GM12878 (cell line): ENCODE measurements around the gene SYPL1. TPM values are rescaled to one million over a fixed set of nuclear protein-coding genes. Genes with fewer than 3 reads are reported as not detected.

Experiments used
- BCLAF1 ChIP-seq: fragments of 450-650 bp; IDR thresholded peaks from 2 replicates; pipeline ENCODE4 v1.6.1; 2017; ENCODE audit warnings: antibody characterized with exemption, mild to moderate bottlenecking, moderate library complexity
- BRCA1 ChIP-seq: IDR thresholded peaks from 2 replicates; pipeline ENCODE4 v1.6.1; 2011; ENCODE audit warnings: low read depth, low read length, improper control_type of control experiment
- CBX5 ChIP-seq: sonication (generic); IDR thresholded peaks from 2 replicates; pipeline ENCODE4 v1.6.1; 2016; ENCODE audit warnings: low read depth, moderate library complexity, mild to moderate bottlenecking, inconsistent platforms
- CEBPB ChIP-seq, 2 experiments: fragments of 150-350 bp in 1 of 2; IDR thresholded peaks; 2 replicates each; pipeline ENCODE4 v1.6.1; 2012 to 2014; ENCODE audit warnings: low read depth in 2 of 2, low read length in 2 of 2, borderline replicate concordance in 1 of 2, inconsistent platforms in 1 of 2
- CHD2 ChIP-seq: IDR thresholded peaks from 2 replicates; pipeline ENCODE4 v1.6.1; 2011; ENCODE audit warnings: low read depth, low read length, improper control_type of control experiment, borderline replicate concordance
- HCFC1 ChIP-seq: fragments of 150-350 bp; IDR thresholded peaks from 2 replicates; pipeline ENCODE4 v1.6.1; 2014; ENCODE audit warnings: low read length
- IRF4 ChIP-seq: IDR thresholded peaks from 2 replicates; pipeline ENCODE4 v1.6.1; 2011; ENCODE audit warnings: low read depth, low read length
- PAX8 ChIP-seq: fragments of 450-650 bp; IDR thresholded peaks from 2 replicates; pipeline ENCODE4 v1.6.1; 2017; ENCODE audit warnings: mild to moderate bottlenecking, moderate library complexity
- RELB ChIP-seq: fragments of 450-650 bp; IDR thresholded peaks from 2 replicates; pipeline ENCODE4 v1.6.1; 2017; ENCODE audit warnings: low read depth, mild to moderate bottlenecking, moderate library complexity
- RUNX3 ChIP-seq: IDR thresholded peaks from 2 replicates; pipeline ENCODE4 v1.6.1; 2012; ENCODE audit warnings: low read length, inconsistent platforms
- SMAD1 ChIP-seq: fragments of 450-650 bp; IDR thresholded peaks from 2 replicates; pipeline ENCODE4 v1.6.1; 2018; ENCODE audit warnings: mild to moderate bottlenecking, low read depth; ENCODE audit not compliant: partially characterized antibody
- SMC3 ChIP-seq: IDR thresholded peaks from 2 replicates; pipeline ENCODE4 v1.6.1; 2011; ENCODE audit warnings: low read length, improper control_type of control experiment, borderline replicate concordance
- SP1 ChIP-seq: IDR thresholded peaks from one replicate; pipeline ENCODE4 v1.6.1; 2011; ENCODE audit warnings: low read depth, low read length
- SRF ChIP-seq, 2 experiments: IDR thresholded peaks; 2 replicates each; pipeline ENCODE4 v1.6.1; 2011; ENCODE audit warnings: low read depth in 2 of 2, low read length in 2 of 2, mild to moderate bottlenecking in 1 of 2, moderate library complexity in 1 of 2
- TCF12 ChIP-seq: IDR thresholded peaks from 2 replicates; pipeline ENCODE4 v1.6.1; 2011; ENCODE audit warnings: low read depth, mild to moderate bottlenecking, low read length
- ZNF207 ChIP-seq: fragments of 450-650 bp; IDR thresholded peaks from 2 replicates; pipeline ENCODE4 v1.6.1; 2014; ENCODE audit warnings: antibody characterized with exemption, mild to moderate bottlenecking, borderline replicate concordance
- ZNF384 ChIP-seq: IDR thresholded peaks from 2 replicates; pipeline ENCODE4 v1.6.1; 2012; ENCODE audit warnings: low read depth, mild to moderate bottlenecking, low read length, improper control_type of control experiment, borderline replicate concordance
- polyA plus RNA-seq, 11 experiments: library from polyadenylated mRNA; depleted of rRNA in 4 of 11; unstranded in 6 of 11; stranded (reverse) in 5 of 11; fragments of >200 nt; fragmentation: Nextera tagmentation in 4 of 11; fragmentation: Illumina TruSeq in 1 of 11; extraction: Ambion mirVana in 4 of 11; extraction: Trizol in 1 of 11; gene quantifications; 1 replicate in 1 of 11; 2 replicates in 10 of 11; pipeline versions ENCODE4 v1.2.1 to v1.2.3, GENCODE V29; 2011 to 2016; ENCODE audit warnings: inconsistent platforms in 2 of 11, missing spikeins in 2 of 11, low read depth in 1 of 11
- total RNA-seq, 4 experiments: library from RNA; depleted of rRNA in 3 of 4; stranded (reverse); fragments of >200 nt in 3 of 4; fragmentation: Illumina TruSeq in 1 of 4; extraction: Trizol in 1 of 4; gene quantifications; 2 replicates each; pipeline versions ENCODE4 v1.2.1 to v1.2.3, GENCODE V29; 2013 to 2021
- TF ChIP-seq, protein P1 (sequence below): fragments of 450-650 bp; formaldehyde crosslinking; IDR thresholded peaks from 2 replicates; pipeline ENCODE4 v1.4.0; 2020; ENCODE audit warnings: mild to moderate bottlenecking, moderate library complexity

The SYPL1 gene
- total and polyA plus RNA-seq, 10 of the 15 experiments (the other 5 are each of a cell fraction or from before 2014, with no cell fraction given): 34.5 to 177 (median 87.3) TPM

- TF ChIP-seq, protein P1, sequence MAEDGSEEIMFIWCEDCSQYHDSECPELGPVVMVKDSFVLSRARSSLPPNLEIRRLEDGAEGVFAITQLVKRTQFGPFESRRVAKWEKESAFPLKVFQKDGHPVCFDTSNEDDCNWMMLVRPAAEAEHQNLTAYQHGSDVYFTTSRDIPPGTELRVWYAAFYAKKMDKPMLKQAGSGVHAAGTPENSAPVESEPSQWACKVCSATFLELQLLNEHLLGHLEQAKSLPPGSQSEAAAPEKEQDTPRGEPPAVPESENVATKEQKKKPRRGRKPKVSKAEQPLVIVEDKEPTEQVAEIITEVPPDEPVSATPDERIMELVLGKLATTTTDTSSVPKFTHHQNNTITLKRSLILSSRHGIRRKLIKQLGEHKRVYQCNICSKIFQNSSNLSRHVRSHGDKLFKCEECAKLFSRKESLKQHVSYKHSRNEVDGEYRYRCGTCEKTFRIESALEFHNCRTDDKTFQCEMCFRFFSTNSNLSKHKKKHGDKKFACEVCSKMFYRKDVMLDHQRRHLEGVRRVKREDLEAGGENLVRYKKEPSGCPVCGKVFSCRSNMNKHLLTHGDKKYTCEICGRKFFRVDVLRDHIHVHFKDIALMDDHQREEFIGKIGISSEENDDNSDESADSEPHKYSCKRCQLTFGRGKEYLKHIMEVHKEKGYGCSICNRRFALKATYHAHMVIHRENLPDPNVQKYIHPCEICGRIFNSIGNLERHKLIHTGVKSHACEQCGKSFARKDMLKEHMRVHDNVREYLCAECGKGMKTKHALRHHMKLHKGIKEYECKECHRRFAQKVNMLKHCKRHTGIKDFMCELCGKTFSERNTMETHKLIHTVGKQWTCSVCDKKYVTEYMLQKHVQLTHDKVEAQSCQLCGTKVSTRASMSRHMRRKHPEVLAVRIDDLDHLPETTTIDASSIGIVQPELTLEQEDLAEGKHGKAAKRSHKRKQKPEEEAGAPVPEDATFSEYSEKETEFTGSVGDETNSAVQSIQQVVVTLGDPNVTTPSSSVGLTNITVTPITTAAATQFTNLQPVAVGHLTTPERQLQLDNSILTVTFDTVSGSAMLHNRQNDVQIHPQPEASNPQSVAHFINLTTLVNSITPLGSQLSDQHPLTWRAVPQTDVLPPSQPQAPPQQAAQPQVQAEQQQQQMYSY (CRISPR knock-in tag): no peak
- no peak for TF ChIP-seq SMAD1
- TF ChIP-seq SMC3: no peak; the same call in 1 of the 2 replicates
- peak; percentile 67; the same call in 1 of the 2 replicates for TF ChIP-seq IRF4
- TF ChIP-seq RELB: peak; percentile 69
- no peak; the same call in 1 of the 2 replicates for TF ChIP-seq HCFC1
- TF ChIP-seq CHD2: peak; percentile 65; the same call in 1 of the 2 replicates
- TF ChIP-seq CEBPB (IDR thresholded peaks at IDR 0.05; ENCODE audit: borderline replicate concordance in 1 of 2, low read depth in 2 of 2, low read length in 2 of 2): no peak
- peak; percentile 38 for TF ChIP-seq SP1
- no peak for TF ChIP-seq BCLAF1
- TF ChIP-seq RUNX3: peak; percentile 87
- no peak for TF ChIP-seq SRF (IDR thresholded peaks at IDR 0.05; ENCODE audit: low read depth in 2 of 2, low read length in 2 of 2)
- TF ChIP-seq BRCA1: no peak
- 0 out of 2 replicates have a peak, but pooled peaks have one; percentile 42 for TF ChIP-seq PAX8
- TF ChIP-seq ZNF384: peak; percentile 63
- no peak for TF ChIP-seq CBX5
- peak; percentile 90 for TF ChIP-seq TCF12
- no peak for TF ChIP-seq ZNF207
These were observed 53.9 kb downstream of the SYPL1 start (continued) for GRCh38 chr7:106057962-106058927.
